Heart right ventricle (tissue), 16 donors: ENCODE data around the gene DENND2D. TPM values are rescaled to one million over a fixed set of nuclear protein-coding genes. Genes with fewer than 3 reads are reported as not detected.

Experiments
- ATAC-seq, 8 donors: fragments of 200-7000 bp; cut with Tn5 transposase; one replicate each; pipeline ENCODE4 v1.9.1; 2020; ENCODE audit warnings: mild to moderate bottlenecking in 8 of 8, moderate library complexity in 8 of 8, moderate number of reproducible peaks in 1 of 8
- DNase-seq, 2 donors: peaks; one replicate each; pipeline ENCODE4 v3.0.0-alpha.2; 2020
- H3K27ac ChIP-seq, 10 donors: fragments of 200-600 bp; sonication (generic) in 2 of 10; one replicate each; pipeline versions ENCODE4 v1.5.0 to v1.8.0; 2020 to 2022; ENCODE audit warnings: mild to moderate bottlenecking in 3 of 10
- H3K27me3 ChIP-seq, 7 donors: fragments of 200-600 bp; one replicate each; pipeline ENCODE4 v1.8.0; 2021 to 2022; ENCODE audit warnings: mild to moderate bottlenecking in 2 of 7
- H3K36me3 ChIP-seq, 9 donors: fragments of 200-600 bp; sonication (generic) in 1 of 9; one replicate each; pipeline versions ENCODE4 v1.5.0 to v1.8.0; 2020 to 2022; ENCODE audit warnings: mild to moderate bottlenecking in 2 of 9
- H3K4me1 ChIP-seq, 9 donors: fragments of 200-600 bp; sonication (generic) in 1 of 9; one replicate each; pipeline versions ENCODE4 v1.5.0 to v1.8.0; 2020 to 2022; ENCODE audit warnings: mild to moderate bottlenecking in 4 of 9
- H3K4me3 ChIP-seq, 10 donors: fragments of 200-600 bp; sonication (generic) in 2 of 10; one replicate each; pipeline versions ENCODE4 v1.5.0 to v1.8.0; 2020 to 2022; ENCODE audit warnings: mild to moderate bottlenecking in 7 of 10, moderate library complexity in 2 of 10
- H3K9me3 ChIP-seq, 11 donors: fragments of 200-600 bp in 10 of 11; sonication (generic) in 2 of 11; one replicate each; pipeline versions ENCODE4 v1.5.0 to v1.8.0; 2013 to 2022; ENCODE audit warnings: mild to moderate bottlenecking in 2 of 11, control low read depth in 1 of 11, moderate library complexity in 1 of 11
- WGBS, 2 donors: extraction: QIAGEN DNeasy Blood & Tissue Kit; methylation state at CpG; one replicate each; pipeline ENCODE4 v1.1.7; 2013; ENCODE audit warnings: inconsistent platforms in 1 of 2; 5-methylcytosine and 5-hydroxymethylcytosine counted together
- intact Hi-C, 10 donors: fragments of 100-400 bp; cut with DNase I; formaldehyde crosslinking; loops; one replicate each; pipeline versions ENCODE4 v1.11.1 to v1.14.2; 2022
- long read RNA-seq, 3 donors: library from polyadenylated mRNA; unstranded; transcript quantifications; one replicate each; pipeline ENCODE4 v2.0.0, GENCODE V29; 2020 to 2021
- polyA plus RNA-seq, 2 donors: library from polyadenylated mRNA; stranded (reverse); fragments of 200-250 nt; gene quantifications; one replicate each; pipeline ENCODE4 v1.2.3, GENCODE V29; 2013
- total RNA-seq, 10 donors: library from RNA; stranded (reverse); fragmentation: NEBNext Ultra II Directional in 3 of 10; extraction: Animal tissue kit (Norgen Biotek cat#: 25700) in 3 of 10; gene quantifications; one replicate each; pipeline versions ENCODE4 v1.2.1 to v1.2.4, GENCODE V29; 2021 to 2023
- TF ChIP-seq, protein P1 (sequence below), 9 donors: fragments of 200-600 bp; sonication (generic) in 2 of 9; IDR thresholded peaks; one replicate each; pipeline versions ENCODE4 v1.5.0 to v1.8.0; 2021 to 2022; ENCODE audit warnings: antibody characterized with exemption in 9 of 9, mild to moderate bottlenecking in 5 of 9, moderate library complexity in 1 of 9
- donor health status: Arrhythmogenic right ventricular cardiomyopathy.
- donor health status: ischemic (EF 13 %, LVEDD 7.1; RV severe dilation, severe dysfunction).
- donor health status: healthy with polysubstance abuse.
- donor health status: DM: no; HTN: yes; CAD: no.
- donor health status: DM: no; HTN: no; CAD: no.
- donor health status: ischemic (EF 25% LVEDD 6.9; RV normal size, moderate dysfunction).
- donor health status: ischemic (EF 25% LVEDD 5.7; RV mildly dilated, moderate dysfunction).
- donor health status: healthy.
- donor health status: DM: yes; HTN: yes; CAD: no.
- donor health status: Ischemic cardiomyopathy.
- donor health status: ischemic (EF 35%, LVEDD 5.7; RV mildly dilated, moderate dysfunction).
- donor health status: nonischemic (EF 11% LVEDD 7.7; RV severe dilation, severe dysfunction).
- donor health status: DM: yes; HTN: yes; CAD: no.
- donor health status: PGD.
- donor health status: ischemic (EF 29% LVEDD 5.4; RV normal size, mild dysfunction).
- donor health status: nonischemic (EF 23%, LVEDD 6.1; RV moderate dilation, normal function).

The DENND2D gene, protein sequence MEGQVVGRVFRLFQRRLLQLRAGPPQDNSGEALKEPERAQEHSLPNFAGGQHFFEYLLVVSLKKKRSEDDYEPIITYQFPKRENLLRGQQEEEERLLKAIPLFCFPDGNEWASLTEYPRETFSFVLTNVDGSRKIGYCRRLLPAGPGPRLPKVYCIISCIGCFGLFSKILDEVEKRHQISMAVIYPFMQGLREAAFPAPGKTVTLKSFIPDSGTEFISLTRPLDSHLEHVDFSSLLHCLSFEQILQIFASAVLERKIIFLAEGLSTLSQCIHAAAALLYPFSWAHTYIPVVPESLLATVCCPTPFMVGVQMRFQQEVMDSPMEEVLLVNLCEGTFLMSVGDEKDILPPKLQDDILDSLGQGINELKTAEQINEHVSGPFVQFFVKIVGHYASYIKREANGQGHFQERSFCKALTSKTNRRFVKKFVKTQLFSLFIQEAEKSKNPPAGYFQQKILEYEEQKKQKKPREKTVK
- total RNA-seq = 10 to 100 TPM in 1 of 10 donors, 1 to 10 TPM in 3, under 1 TPM in 6; 0.46 to 11.9 (median 0.85) TPM
- 1 to 10 TPM; 1.1 to 2.3 TPM for polyA plus RNA-seq
- long read RNA-seq, donor 1, partial matches to known transcripts = 0 of 1 reads
- long read RNA-seq, donor 1, other reads (novel, unspliced or antisense) = 0 of 1 reads
- long read RNA-seq, donor 2 = 0 reads
- long read RNA-seq, donor 3, partial matches to known transcripts = 0 of 2 reads
- long read RNA-seq, donor 3, other reads (novel, unspliced or antisense) = 1 of 2 reads

DNA sequence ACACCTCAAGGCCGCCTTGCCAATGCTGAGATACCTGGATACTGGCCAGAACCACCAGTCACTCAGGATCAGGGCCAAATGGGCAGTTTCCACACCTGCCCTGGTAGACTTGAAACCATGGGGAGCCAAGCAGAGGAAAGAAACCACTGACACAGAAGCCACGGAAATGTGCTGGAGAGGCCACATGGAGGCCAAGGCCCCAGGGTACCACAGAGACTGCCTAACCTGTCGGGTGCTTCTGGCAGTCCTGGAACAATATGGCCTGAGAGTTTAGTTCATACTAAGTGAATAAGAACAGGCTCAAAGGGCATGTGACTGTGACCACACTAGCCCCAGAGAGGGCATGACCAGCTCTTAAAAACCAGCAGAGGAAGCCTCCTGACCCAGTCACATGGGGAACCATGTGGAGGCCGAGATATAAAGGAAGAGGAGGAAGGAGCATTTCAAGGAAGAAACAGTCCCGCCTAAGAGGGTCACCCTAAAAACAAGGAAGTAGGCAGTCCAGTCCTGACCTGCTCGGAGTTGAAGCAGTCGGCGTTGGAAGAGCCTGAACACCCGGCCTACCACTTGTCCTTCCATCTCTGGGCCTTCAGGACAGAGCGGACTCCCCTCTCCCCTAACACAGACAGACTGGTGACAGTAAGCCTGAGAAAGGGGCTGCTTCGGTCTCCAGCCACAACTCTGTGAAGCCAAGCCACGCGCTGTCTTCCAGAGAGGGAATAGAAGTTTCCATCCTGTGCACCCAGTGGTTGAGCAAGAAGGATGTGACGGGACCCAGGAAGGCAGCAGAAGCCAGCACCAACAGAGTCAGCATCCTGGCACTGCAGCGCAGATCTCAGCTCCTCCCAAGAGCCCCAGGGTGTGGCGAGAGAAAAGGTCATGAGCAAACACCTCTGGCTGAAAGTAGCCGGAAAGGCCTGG, at the start of gene DENND2D:
Gene DENND2D, minus strand, starts transcription at position 766 of the 921 bp plus-strand sequence. Its CDS starts 187 bp downstream, at position 579.
- H3K27me3 ChIP-seq = peaks cover 9 to 24% (median 14%) of the 10 kb centered on the region in 7 donors
- TF ChIP-seq, protein P1, sequence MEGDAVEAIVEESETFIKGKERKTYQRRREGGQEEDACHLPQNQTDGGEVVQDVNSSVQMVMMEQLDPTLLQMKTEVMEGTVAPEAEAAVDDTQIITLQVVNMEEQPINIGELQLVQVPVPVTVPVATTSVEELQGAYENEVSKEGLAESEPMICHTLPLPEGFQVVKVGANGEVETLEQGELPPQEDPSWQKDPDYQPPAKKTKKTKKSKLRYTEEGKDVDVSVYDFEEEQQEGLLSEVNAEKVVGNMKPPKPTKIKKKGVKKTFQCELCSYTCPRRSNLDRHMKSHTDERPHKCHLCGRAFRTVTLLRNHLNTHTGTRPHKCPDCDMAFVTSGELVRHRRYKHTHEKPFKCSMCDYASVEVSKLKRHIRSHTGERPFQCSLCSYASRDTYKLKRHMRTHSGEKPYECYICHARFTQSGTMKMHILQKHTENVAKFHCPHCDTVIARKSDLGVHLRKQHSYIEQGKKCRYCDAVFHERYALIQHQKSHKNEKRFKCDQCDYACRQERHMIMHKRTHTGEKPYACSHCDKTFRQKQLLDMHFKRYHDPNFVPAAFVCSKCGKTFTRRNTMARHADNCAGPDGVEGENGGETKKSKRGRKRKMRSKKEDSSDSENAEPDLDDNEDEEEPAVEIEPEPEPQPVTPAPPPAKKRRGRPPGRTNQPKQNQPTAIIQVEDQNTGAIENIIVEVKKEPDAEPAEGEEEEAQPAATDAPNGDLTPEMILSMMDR (IDR thresholded peaks at IDR 0.05) = no peak
- ATAC-seq = peak in 7 of 8 donors; percentile 13 to 72 (median 47)
- H3K4me3 ChIP-seq = peak within 1 kb of the TSS in 5 of 10 donors; percentile 5 to 58 (median 15)
- WGBS, 2 donors = 88% methylated on average over 17 of the region's 17 CpGs
- peak; percentile 25 to 43 for DNase-seq
- peak within 1 kb of the TSS in 4 of 10 donors; percentile 25 to 93 (median 44) for H3K27ac ChIP-seq
- intact Hi-C loops = no loop called here
- H3K4me1 ChIP-seq = peaks cover 0 to 85% (median 9%) of the 10 kb centered on the region in 9 donors
- no peaks in the 10 kb centered on the region for H3K9me3 ChIP-seq
- peaks cover 0 to 35% (median 0%) of the 10 kb centered on the region in 9 donors for H3K36me3 ChIP-seq

- no peak overlapping the region for H3K4me3 ChIP-seq
- peak in 3 of 8 donors; percentile 31 to 44 (median 37) for ATAC-seq
- H3K27ac ChIP-seq = no peak overlapping the region
- WGBS, 2 donors = 52 to 58% methylated on average over 4 of the region's 4 CpGs
- no peak for DNase-seq
- H3K36me3 ChIP-seq = no peaks in the 10 kb centered on the region
- TF ChIP-seq, protein P1 (IDR thresholded peaks at IDR 0.05) = no peak
- no peaks in the 10 kb centered on the region for H3K9me3 ChIP-seq
- H3K4me1 ChIP-seq = no peaks in the 10 kb centered on the region
- intact Hi-C loops = no loop called here
- peaks cover 0 to 4% (median 0%) of the 10 kb centered on the region in 7 donors for H3K27me3 ChIP-seq
Observed at GRCh38 chr1:111249960-111250359, 49.5 kb upstream of the DENND2D start.

GRCh38 chr1:111247125-111247838, 46.8 kb upstream of the DENND2D start:
- DNase-seq (no peak), ATAC-seq (no peak)
- H3K9me3 ChIP-seq = no peaks in the 10 kb centered on the region
- H3K27me3 ChIP-seq = no peaks in the 10 kb centered on the region
- H3K36me3 ChIP-seq = no peaks in the 10 kb centered on the region
- TF ChIP-seq, protein P1 (IDR thresholded peaks at IDR 0.05) = no peak
- peaks cover 0 to 17% (median 12%) of the 10 kb centered on the region in 9 donors for H3K4me1 ChIP-seq
- no peak overlapping the region for H3K27ac ChIP-seq
- H3K4me3 ChIP-seq = no peak overlapping the region
- 87 to 90% methylated on average over 5 of the region's 5 CpGs for WGBS, 2 donors
- intact Hi-C loops = no loop called here
